ENCODE measurements around the gene OR8G5. TPM values are rescaled to one million over a fixed set of nuclear protein-coding genes. Genes with fewer than 3 reads are reported as not detected.

OR8G5 gene
- total RNA-seq, 1 experiment from 2014 or later = 0.26 TPM

GRCh38 chr11:124313849-124314248 lies 57.7 kb downstream of the OR8G5 start, which contains the start of gene OR8D1:
TSS of gene OR8D1 (minus strand) at chr11:124313949. CDS start at chr11:124310766, 3,183 bp downstream.
- H3K9ac ChIP-seq (ENCODE audit: low read length) = no peak within 1 kb of the TSS
- no peak within 1 kb of the TSS for H2AFZ ChIP-seq (ENCODE audit: low read length)
- H3K36me3 ChIP-seq (ENCODE audit: low read depth, low read length) = no peaks in the 10 kb centered on the region
- ChIA-PET POLR2A (ENCODE audit: unreplicated experiment) (no interaction called here), CTCF (no interaction called here)
- peaks cover 12% of the 10 kb centered on the region; the same call in 1 of the 2 replicates for H3K27me3 ChIP-seq (ENCODE audit: low read length)
- H3K27ac ChIP-seq (ENCODE audit: low read length) = no peak within 1 kb of the TSS
- H3K4me1 ChIP-seq (ENCODE audit: insufficient read depth, low read length) = peaks cover 16% of the 10 kb centered on the region
- H3K9me2 ChIP-seq (replicated peaks; ENCODE audit: low read length) = no peaks in the 10 kb centered on the region
- no peaks in the 10 kb centered on the region for H4K20me1 ChIP-seq (ENCODE audit: low read length)
- ATAC-seq (no peak), DNase-seq (no peak)
- no peak within 1 kb of the TSS for H3K4me2 ChIP-seq (ENCODE audit: low read length)
- no peaks in the 10 kb centered on the region for H3F3A ChIP-seq (ENCODE audit: low read length, unreplicated experiment)
- H3K4me3 ChIP-seq (ENCODE audit: low read length) = no peak within 1 kb of the TSS
- intact Hi-C loops (cut with micrococcal nuclease) = no loop called here
- TF ChIP-seq EZH2phosphoT487 (IDR thresholded peaks at IDR 0.05; ENCODE audit: borderline replicate concordance, low read length) (no peak), EZH2 (IDR thresholded peaks at IDR 0.05; ENCODE audit: low read length, unreplicated experiment) (no peak)
- TF ChIP-seq, protein P1, sequence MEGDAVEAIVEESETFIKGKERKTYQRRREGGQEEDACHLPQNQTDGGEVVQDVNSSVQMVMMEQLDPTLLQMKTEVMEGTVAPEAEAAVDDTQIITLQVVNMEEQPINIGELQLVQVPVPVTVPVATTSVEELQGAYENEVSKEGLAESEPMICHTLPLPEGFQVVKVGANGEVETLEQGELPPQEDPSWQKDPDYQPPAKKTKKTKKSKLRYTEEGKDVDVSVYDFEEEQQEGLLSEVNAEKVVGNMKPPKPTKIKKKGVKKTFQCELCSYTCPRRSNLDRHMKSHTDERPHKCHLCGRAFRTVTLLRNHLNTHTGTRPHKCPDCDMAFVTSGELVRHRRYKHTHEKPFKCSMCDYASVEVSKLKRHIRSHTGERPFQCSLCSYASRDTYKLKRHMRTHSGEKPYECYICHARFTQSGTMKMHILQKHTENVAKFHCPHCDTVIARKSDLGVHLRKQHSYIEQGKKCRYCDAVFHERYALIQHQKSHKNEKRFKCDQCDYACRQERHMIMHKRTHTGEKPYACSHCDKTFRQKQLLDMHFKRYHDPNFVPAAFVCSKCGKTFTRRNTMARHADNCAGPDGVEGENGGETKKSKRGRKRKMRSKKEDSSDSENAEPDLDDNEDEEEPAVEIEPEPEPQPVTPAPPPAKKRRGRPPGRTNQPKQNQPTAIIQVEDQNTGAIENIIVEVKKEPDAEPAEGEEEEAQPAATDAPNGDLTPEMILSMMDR (conservative IDR thresholded peaks at IDR 0.05; ENCODE audit: low read depth, low read length) = no peak
- H3K79me2 ChIP-seq (ENCODE audit: low read length) = no peaks in the 10 kb centered on the region
- H3K9me3 ChIP-seq (ENCODE audit: low read length) = no peaks in the 10 kb centered on the region
- BruUV-seq (replicated peaks) = no TSS peak

DNA sequence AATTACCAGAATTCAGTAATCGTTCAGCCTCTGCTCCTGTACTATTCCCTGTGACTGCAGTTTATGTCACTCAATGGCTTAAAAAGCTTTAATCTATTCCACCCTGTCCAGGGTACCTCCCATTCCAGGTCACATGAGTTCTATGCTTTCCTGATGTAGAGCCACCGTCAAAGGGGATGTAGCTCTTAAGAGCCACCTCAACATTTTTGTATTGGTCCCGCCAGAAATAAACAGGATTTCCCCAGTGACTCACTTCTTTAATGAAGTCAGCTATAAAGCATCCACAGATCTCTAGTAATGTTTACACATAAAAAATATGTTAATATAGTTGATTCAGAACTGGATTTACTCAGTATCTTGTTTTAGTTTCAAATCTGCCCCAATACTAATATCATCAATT lies 58.9 kb downstream of the OR8G5 start:
- ATAC-seq (peak; percentile 77), DNase-seq (peak; percentile 68)
- Histone ChIP-seq H4K20me1 (ENCODE audit: low read length) (no peaks in the 10 kb centered on the region), H3K4me3 (ENCODE audit: low read length) (no peak overlapping the region), H3K9me3 (ENCODE audit: low read length) (no peaks in the 10 kb centered on the region), H3K4me1 (ENCODE audit: insufficient read depth, low read length) (peaks cover 16% of the 10 kb centered on the region), H3K27ac (ENCODE audit: low read length) (no peak overlapping the region), H3F3A (ENCODE audit: low read length, unreplicated experiment) (no peaks in the 10 kb centered on the region), H3K9me2 (replicated peaks; ENCODE audit: low read length) (no peaks in the 10 kb centered on the region), H3K27me3 (ENCODE audit: low read length) (peaks cover 12% of the 10 kb centered on the region; the same call in 1 of the 2 replicates), H3K9ac (ENCODE audit: low read length) (no peak overlapping the region), H2AFZ (ENCODE audit: low read length) (no peak overlapping the region), H3K4me2 (ENCODE audit: low read length) (no peak overlapping the region), H3K79me2 (ENCODE audit: low read length) (no peaks in the 10 kb centered on the region), H3K36me3 (ENCODE audit: low read depth, low read length) (no peaks in the 10 kb centered on the region)
- intact Hi-C loops (cut with micrococcal nuclease) = no loop called here
- TF ChIP-seq EZH2 (IDR thresholded peaks at IDR 0.05; ENCODE audit: low read length, unreplicated experiment) = no peak
- TF ChIP-seq, protein P1 (conservative IDR thresholded peaks at IDR 0.05; ENCODE audit: low read depth, low read length) = no peak
- CTCF ChIA-PET = no interaction called here
- POLR2A ChIA-PET (ENCODE audit: unreplicated experiment) = no interaction called here
- no TSS peak for BruUV-seq (replicated peaks)

Other genes starting within 250 kb of the OR8G5 start
- gene OR10G4, start 243.4 kb upstream of the OR8G5 start, total RNA-seq (2014; rRNA removed) = not detected in 2 replicates
- not detected in 2 replicates for gene OR10G9, start 233.4 kb upstream of the OR8G5 start, total RNA-seq (2014; rRNA removed)
- not detected in 2 replicates for gene OR10G8, start 229.6 kb upstream of the OR8G5 start, total RNA-seq (2014; rRNA removed)
- gene OR10G7, start 215.1 kb upstream of the OR8G5 start, total RNA-seq (2014; rRNA removed) = not detected in 2 replicates
- 0.17 TPM in 1 of 2 replicates, not detected in the other for gene VWA5A, start 140.9 kb upstream of the OR8G5 start, total RNA-seq (2014; rRNA removed)
- 0.15 and 0.29 TPM in 2 replicates for gene OR10D3, start 73.0 kb upstream of the OR8G5 start, total RNA-seq (2014; rRNA removed)
- gene OR8G1, start 15.3 kb upstream of the OR8G5 start, total RNA-seq (2014; rRNA removed) = not detected in 2 replicates
- gene OR8D1, start 57.6 kb downstream of the OR8G5 start, total RNA-seq (2014; rRNA removed) = not detected in 2 replicates
- gene OR8D2, start 63.8 kb downstream of the OR8G5 start, total RNA-seq (2014; rRNA removed) = not detected in 2 replicates
- not detected in 2 replicates for gene OR8B2, start 128.1 kb downstream of the OR8G5 start, total RNA-seq (2014; rRNA removed)
- gene OR8B3, start 142.6 kb downstream of the OR8G5 start, total RNA-seq (2014; rRNA removed) = not detected in 2 replicates
- not detected in 2 replicates for gene OR8B4, start 168.5 kb downstream of the OR8G5 start, total RNA-seq (2014; rRNA removed)
- not detected in 2 replicates for gene OR8B8, start 189.3 kb downstream of the OR8G5 start, total RNA-seq (2014; rRNA removed)

Data from PC-3 (cell line).